K562 (cell line): ENCODE results near the gene TRAIP. TPM values are rescaled to one million over a fixed set of nuclear protein-coding genes. Genes with fewer than 3 reads are reported as not detected.

Experiments
- ARNT ChIP-seq, 2 experiments: fragments of 450-650 bp; IDR thresholded peaks; 2 replicates each; pipeline ENCODE4 v1.6.1; 2016; ENCODE audit warnings: mild to moderate bottlenecking in 1 of 2
- BMI1 ChIP-seq: fragments of 150-350 bp; IDR thresholded peaks from 2 replicates; pipeline ENCODE4 v1.6.1; 2014; ENCODE audit warnings: low read length
- FOXK1 ChIP-seq: sonication (generic); formaldehyde crosslinking; IDR thresholded peaks from 2 replicates; pipeline ENCODE4 v1.8.0; 2022; ENCODE audit warnings: missing genetic modification reagents, mild to moderate bottlenecking, borderline replicate concordance
- HDAC3 ChIP-seq: fragments of 450-650 bp; IDR thresholded peaks from 2 replicates; pipeline ENCODE4 v1.6.1; 2018; ENCODE audit warnings: borderline replicate concordance, mild to moderate bottlenecking, moderate library complexity; ENCODE audit not compliant: partially characterized antibody
- KHSRP ChIP-seq: fragments of 450-650 bp; IDR thresholded peaks from 2 replicates; pipeline ENCODE4 v1.6.1; 2017
- MGA ChIP-seq: fragments of 450-650 bp; IDR thresholded peaks from 2 replicates; pipeline ENCODE4 v1.6.1; 2016; ENCODE audit warnings: mild to moderate bottlenecking, moderate library complexity
- MLLT1 ChIP-seq, 2 experiments: fragments of 450-650 bp; IDR thresholded peaks; 2 replicates each; pipeline ENCODE4 v1.6.1; 2016
- POLR2G ChIP-seq: fragments of 200-400 bp; formaldehyde crosslinking; IDR thresholded peaks from 2 replicates; pipeline ENCODE4 v1.6.1; 2017; ENCODE audit warnings: low read depth, mild to moderate bottlenecking, antibody characterized with exemption, low read length, moderate library complexity
- POLR3A ChIP-seq: IDR thresholded peaks from 2 replicates; pipeline ENCODE4 v1.6.1; 2011; ENCODE audit warnings: borderline replicate concordance, mild to moderate bottlenecking, moderate library complexity; ENCODE audit not compliant: insufficient read length, insufficient read depth; ENCODE audit errors: extremely low read depth
- SMARCC2 ChIP-seq: fragments of 450-650 bp; IDR thresholded peaks from 2 replicates; pipeline ENCODE4 v1.6.1; 2017; ENCODE audit warnings: antibody characterized with exemption, moderate library complexity, mild to moderate bottlenecking, low read depth
- TCF7 ChIP-seq: sonication (generic); IDR thresholded peaks from 2 replicates; pipeline ENCODE4 v1.6.1; 2016; ENCODE audit warnings: antibody characterized with exemption, borderline replicate concordance
- TGIF2 ChIP-seq: sonication (generic); formaldehyde crosslinking; IDR thresholded peaks from 2 replicates; pipeline ENCODE4 v1.8.1; 2022; ENCODE audit warnings: mild to moderate bottlenecking, missing genetic modification reagents, moderate library complexity
- polyA plus RNA-seq, 8 experiments: library from polyadenylated mRNA; depleted of rRNA in 4 of 8; stranded (reverse) in 5 of 8; unstranded in 3 of 8; fragments of >200 nt; fragmentation: Nextera tagmentation in 2 of 8; fragmentation: Illumina TruSeq in 1 of 8; extraction: Ambion mirVana in 2 of 8; extraction: Trizol in 1 of 8; gene quantifications; 2 replicates each; pipeline versions ENCODE4 v1.2.1 to v1.2.3, GENCODE V29; 2011 to 2014; ENCODE audit warnings: inconsistent platforms in 1 of 8, missing spikeins in 1 of 8
- total RNA-seq, 7 experiments: library from RNA; depleted of rRNA in 6 of 7; stranded (reverse); fragments of >200 nt in 6 of 7; fragmentation: Illumina TruSeq in 2 of 7; extraction: Trizol in 2 of 7; gene quantifications; 2 replicates each; pipeline versions ENCODE4 v1.2.1 to v1.2.3, GENCODE V29; 2011 to 2021; ENCODE audit warnings: low replicate concordance in 1 of 7

Gene TRAIP
- total and polyA plus RNA-seq, 9 of the 15 experiments (the other 6 are each of a cell fraction or from before 2014, with no cell fraction given), result 14.3 to 38.6 (median 21.2) TPM

DNA sequence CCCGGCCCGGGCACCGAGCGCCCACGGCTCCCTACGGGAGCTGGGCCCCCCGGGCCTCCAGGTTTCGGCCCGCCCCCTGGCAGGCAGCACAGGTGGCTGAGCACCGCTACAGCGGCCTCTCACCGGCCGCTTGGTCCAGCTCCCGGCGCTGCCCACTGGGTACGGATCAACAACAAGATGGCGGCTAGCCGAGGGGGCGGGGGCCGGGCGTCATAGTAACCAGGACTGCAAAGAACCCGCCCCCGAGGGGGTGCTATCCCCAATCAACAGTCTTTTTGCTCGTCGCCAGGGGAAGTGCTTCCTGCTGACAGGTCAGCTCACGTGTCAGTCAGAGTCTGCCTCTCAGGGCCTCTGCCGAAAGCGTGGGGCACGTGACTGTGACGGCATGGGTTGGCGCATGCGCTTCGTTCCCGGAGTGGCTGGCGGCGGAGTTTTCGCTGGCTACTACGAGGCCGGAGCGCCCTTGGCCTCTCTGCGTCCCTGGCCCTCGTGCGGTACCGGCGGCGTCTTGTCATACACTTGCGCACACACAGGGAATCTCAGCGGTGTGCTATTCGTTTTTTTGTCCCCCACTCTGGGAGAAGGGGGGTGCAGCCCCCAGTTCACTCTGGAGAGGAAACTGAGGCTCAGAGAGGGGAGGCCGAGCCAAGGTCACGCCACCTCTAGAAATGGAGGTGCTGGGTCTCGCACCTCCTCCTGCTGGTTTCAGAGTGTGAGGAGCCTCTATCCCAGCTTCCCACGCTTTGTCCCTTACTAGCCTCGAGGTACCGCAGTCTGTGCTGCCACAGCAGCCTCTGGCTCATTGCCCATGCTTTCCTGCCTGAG, 69.8 kb downstream of the TRAIP start, which contains the start of gene IP6K1 (continued):
- TF ChIP-seq POLR2G (peak; percentile 88), SMARCC2 (no peak), KHSRP (no peak), HDAC3 (no peak), MLLT1 (IDR thresholded peaks at IDR 0.05) (no peak), BMI1 (peak; percentile 59; the same call in 1 of the 2 replicates), TGIF2 (CRISPR knock-in tag) (no peak), ARNT (IDR thresholded peaks at IDR 0.05) (no peak), FOXK1 (CRISPR knock-in tag) (no peak), POLR3A (no peak), MGA (peak; percentile 97), TCF7 (no peak)
